ENCODE measurements around the gene PDILT.

Gene PDILT

DNA sequence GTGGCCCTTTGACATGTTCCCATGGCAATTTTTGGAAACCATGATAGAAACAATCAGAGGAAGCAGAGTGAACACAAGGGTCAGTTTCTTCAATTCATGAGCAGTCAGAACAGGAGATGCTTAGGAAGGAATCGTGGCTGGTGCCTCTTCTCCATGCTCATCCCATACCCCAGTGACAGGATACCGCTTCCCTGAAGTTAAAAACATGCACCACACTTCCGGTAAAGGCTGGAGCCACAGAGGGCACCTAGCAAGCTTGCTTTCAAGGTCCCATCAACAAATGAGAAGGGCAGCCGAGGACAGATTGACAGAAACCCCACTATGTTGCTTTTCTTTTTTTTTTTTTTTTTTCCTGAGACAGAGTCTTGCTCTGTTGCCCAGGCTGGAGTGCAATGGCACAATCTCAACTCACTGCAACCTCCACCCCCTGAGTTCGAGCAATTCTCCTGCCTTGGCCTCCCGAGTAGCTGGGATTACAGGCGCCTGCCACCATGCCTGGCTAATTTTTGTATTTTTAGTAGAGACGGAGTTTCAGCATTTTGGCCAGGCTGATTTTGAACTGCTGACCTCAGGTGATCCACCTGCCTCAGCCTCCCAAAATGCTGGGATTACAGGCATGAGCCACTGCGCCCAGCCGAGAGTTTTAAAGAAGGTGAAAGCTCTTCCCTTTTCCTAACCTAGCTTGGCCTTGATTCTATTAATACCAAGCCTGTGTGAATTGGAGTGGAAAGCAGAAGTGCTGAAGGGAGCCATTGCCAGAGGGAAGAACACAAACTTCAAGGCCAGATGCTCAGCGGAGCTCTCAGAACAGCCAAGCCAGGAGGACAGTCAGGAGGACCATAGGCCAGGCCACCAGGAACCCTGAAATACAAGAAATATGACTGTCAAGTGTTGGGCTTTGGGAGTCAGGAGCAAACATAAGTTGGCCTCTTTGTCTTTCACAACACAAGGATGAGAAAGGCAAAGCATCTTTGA lies 93.8 kb downstream of the PDILT start:
- ATAC-seq, result no peak
- no peak overlapping the region for H3K4me3 Mint-ChIP-seq
- H3K27ac Mint-ChIP-seq, result no peak overlapping the region

GRCh38 chr16:20309786-20310185 lies 94.8 kb downstream of the PDILT start:
- no peak overlapping the region for H3K27ac Mint-ChIP-seq
- ATAC-seq, result no peak
- H3K9me3 Mint-ChIP-seq, result peaks cover 2% of the 10 kb centered on the region
- no peaks in the 10 kb centered on the region for H3K4me1 Mint-ChIP-seq
- no peak overlapping the region for H3K4me3 Mint-ChIP-seq
- no peaks in the 10 kb centered on the region for H3K36me3 Mint-ChIP-seq
- peaks cover 25% of the 10 kb centered on the region for H3K27me3 Mint-ChIP-seq

More for the DNA sequence above, 93.8 kb downstream of the PDILT start:
- H3K9me3 Mint-ChIP-seq, result peaks cover 2% of the 10 kb centered on the region
- no peaks in the 10 kb centered on the region for H3K4me1 Mint-ChIP-seq
- H3K36me3 Mint-ChIP-seq, result no peaks in the 10 kb centered on the region
- peaks cover 25% of the 10 kb centered on the region for H3K27me3 Mint-ChIP-seq

All from stimulated activated memory B cell treated with anti-CD40 and anti-IgM and Interleukin-4, amounts not matched to agents 10 μg/mL and 1 μg/mL and 100 μg/mL, for 72 hours (primary cell).